Measurements from ENCODE around the gene PCED1A. TPM values are rescaled to one million over a fixed set of nuclear protein-coding genes. Genes with fewer than 3 reads are reported as not detected.

The PCED1A gene
- total and polyA plus RNA-seq, 7 experiments from 2014 or later = 23.6 to 105 (median 67.8) TPM

Other genes starting within 250 kb of the PCED1A start
- 100 to 1,000 TPM; 216 to 375 (median 287) TPM for gene NOP56, start 188.0 kb downstream of the PCED1A start, total RNA-seq
- gene NOP56, start 188.0 kb downstream of the PCED1A start, polyA plus RNA-seq = 100 to 1,000 TPM in 1 of 2 donors, 10 to 100 TPM in 1; 89.0 to 129 TPM
- gene IDH3B, start 176.4 kb downstream of the PCED1A start, total RNA-seq = 100 to 1,000 TPM; 105 to 161 (median 107) TPM
- 100 to 1,000 TPM; 101 to 135 TPM for gene IDH3B, start 176.4 kb downstream of the PCED1A start, polyA plus RNA-seq
- 10 to 100 TPM in 1 of 5 experiments, 1 to 10 TPM in 4; 5.2 to 10.5 (median 7.7) TPM for gene EBF4, start 147.9 kb downstream of the PCED1A start, total RNA-seq
- gene EBF4, start 147.9 kb downstream of the PCED1A start, polyA plus RNA-seq = under 1 TPM; 0.09 to 0.33 TPM
- 1 to 10 TPM in 2 of 5 experiments, under 1 TPM in 3; 0.19 to 1.8 (median 0.32) TPM for gene CPXM1, start 40.0 kb downstream of the PCED1A start, total RNA-seq
- gene CPXM1, start 40.0 kb downstream of the PCED1A start, polyA plus RNA-seq = under 1 TPM in 1 of 2 donors, not detected in 1; 0.12 TPM
- gene C20orf141, start 25.7 kb downstream of the PCED1A start, total RNA-seq = not detected
- not detected for gene C20orf141, start 25.7 kb downstream of the PCED1A start, polyA plus RNA-seq
- not detected for gene TMEM239, start 24.3 kb downstream of the PCED1A start, total RNA-seq
- gene TMEM239, start 24.3 kb downstream of the PCED1A start, polyA plus RNA-seq = not detected
- 10 to 100 TPM; 45.5 to 62.4 (median 56.1) TPM for gene VPS16, start 90 bp upstream of the PCED1A start, total RNA-seq
- 10 to 100 TPM; 25.0 to 43.3 TPM for gene VPS16, start 90 bp upstream of the PCED1A start, polyA plus RNA-seq
- 10 to 100 TPM; 68.0 to 86.6 (median 81.2) TPM for gene PTPRA, start 32.8 kb upstream of the PCED1A start, total RNA-seq
- 10 to 100 TPM; 27.5 to 41.7 TPM for gene PTPRA, start 32.8 kb upstream of the PCED1A start, polyA plus RNA-seq
- gene GNRH2, start 203.0 kb upstream of the PCED1A start, total RNA-seq = 1 to 10 TPM in 4 of 5 experiments, under 1 TPM in 1; 0.88 to 2.9 (median 1.4) TPM
- not detected for gene GNRH2, start 203.0 kb upstream of the PCED1A start, polyA plus RNA-seq
- 10 to 100 TPM; 22.2 to 41.6 (median 29.5) TPM for gene MRPS26, start 205.4 kb upstream of the PCED1A start, total RNA-seq
- gene MRPS26, start 205.4 kb upstream of the PCED1A start, polyA plus RNA-seq = 10 to 100 TPM; 71.6 to 94.2 TPM
- 1 to 10 TPM in 2 of 5 experiments, not detected in 3; 1.8 to 2.3 TPM for gene OXT, start 231.0 kb upstream of the PCED1A start, total RNA-seq
- 1 to 10 TPM; 1.2 to 1.4 TPM for gene OXT, start 231.0 kb upstream of the PCED1A start, polyA plus RNA-seq
- gene AVP, start 244.1 kb upstream of the PCED1A start, total RNA-seq = under 1 TPM in 1 of 5 experiments, not detected in 4; 0.89 TPM
- not detected for gene AVP, start 244.1 kb upstream of the PCED1A start, polyA plus RNA-seq

Measured in naive thymus-derived CD4-positive, alpha-beta T cell (primary cell).